GM12878 (cell line): ENCODE measurements around the gene MSANTD2. TPM values are rescaled to one million over a fixed set of nuclear protein-coding genes. Genes with fewer than 3 reads are reported as not detected.

Experiments
- BACH1 ChIP-seq: fragments of 450-650 bp; IDR thresholded peaks from 2 replicates; pipeline ENCODE4 v1.6.1; 2017; ENCODE audit warnings: mild to moderate bottlenecking, borderline replicate concordance
- BCL11A ChIP-seq: IDR thresholded peaks from 2 replicates; pipeline ENCODE4 v1.6.1; 2011; ENCODE audit warnings: low read depth, low read length
- BHLHE40 ChIP-seq, 2 experiments: fragments of 450-650 bp in 1 of 2; IDR thresholded peaks; 2 replicates each; pipeline ENCODE4 v1.6.1; 2011 to 2017; ENCODE audit warnings: low read depth in 2 of 2, borderline replicate concordance in 1 of 2, improper control_type of control experiment in 1 of 2, low read length in 1 of 2, mild to moderate bottlenecking in 1 of 2
- FOXK2 ChIP-seq: fragments of 450-650 bp; IDR thresholded peaks from 2 replicates; pipeline ENCODE4 v1.6.1; 2017; ENCODE audit warnings: mild to moderate bottlenecking, moderate library complexity
- IKZF1 ChIP-seq: fragments of 450-650 bp; conservative IDR thresholded peaks from 2 replicates; pipeline ENCODE4 v1.6.1; 2017; ENCODE audit warnings: antibody characterized with exemption, mild to moderate bottlenecking
- IKZF2 ChIP-seq, 2 experiments: fragments of 450-650 bp; IDR thresholded peaks; 2 replicates each; pipeline ENCODE4 v1.6.1; 2017; ENCODE audit warnings: mild to moderate bottlenecking in 2 of 2, moderate library complexity in 2 of 2
- JUNB ChIP-seq: IDR thresholded peaks from 2 replicates; pipeline ENCODE4 v1.6.1; 2016; ENCODE audit warnings: antibody characterized with exemption, mild to moderate bottlenecking
- LARP7 ChIP-seq: fragments of 450-650 bp; IDR thresholded peaks from 2 replicates; pipeline ENCODE4 v1.6.1; 2017; ENCODE audit warnings: mild to moderate bottlenecking
- MTA2 ChIP-seq: fragments of 450-650 bp; IDR thresholded peaks from 2 replicates; pipeline ENCODE4 v1.6.1; 2016; ENCODE audit warnings: low read depth, mild to moderate bottlenecking, moderate library complexity
- MXI1 ChIP-seq: fragments of 150-350 bp; IDR thresholded peaks from 2 replicates; pipeline ENCODE4 v1.6.1; 2011; ENCODE audit warnings: low read depth, mild to moderate bottlenecking, inconsistent platforms, low read length, improper control_type of control experiment
- NR2F1 ChIP-seq: fragments of 450-650 bp; conservative IDR thresholded peaks from 2 replicates; pipeline ENCODE4 v1.6.1; 2017; ENCODE audit warnings: mild to moderate bottlenecking
- RB1 ChIP-seq: fragments of 450-650 bp; formaldehyde crosslinking; IDR thresholded peaks from 2 replicates; pipeline ENCODE4 v1.6.1; 2017; ENCODE audit warnings: mild to moderate bottlenecking, borderline replicate concordance
- RUNX3 ChIP-seq: IDR thresholded peaks from 2 replicates; pipeline ENCODE4 v1.6.1; 2012; ENCODE audit warnings: low read length, inconsistent platforms
- SPI1 ChIP-seq: IDR thresholded peaks from 2 replicates; pipeline ENCODE4 v1.6.1; 2011; ENCODE audit warnings: low read depth, mild to moderate bottlenecking, low read length, moderate library complexity, borderline replicate concordance; ENCODE audit not compliant: insufficient read depth
- SUZ12 ChIP-seq: fragments of 200-600 bp; sonication (generic); IDR thresholded peaks from one replicate; pipeline ENCODE4 v1.6.1; 2018; ENCODE audit warnings: antibody characterized with exemption, mild to moderate bottlenecking; ENCODE audit not compliant: unreplicated experiment
- ZNF384 ChIP-seq: IDR thresholded peaks from 2 replicates; pipeline ENCODE4 v1.6.1; 2012; ENCODE audit warnings: low read depth, mild to moderate bottlenecking, low read length, improper control_type of control experiment, borderline replicate concordance
- polyA plus RNA-seq, 11 experiments: library from polyadenylated mRNA; depleted of rRNA in 4 of 11; unstranded in 6 of 11; stranded (reverse) in 5 of 11; fragments of >200 nt; fragmentation: Nextera tagmentation in 4 of 11; fragmentation: Illumina TruSeq in 1 of 11; extraction: Ambion mirVana in 4 of 11; extraction: Trizol in 1 of 11; gene quantifications; 1 replicate in 1 of 11; 2 replicates in 10 of 11; pipeline versions ENCODE4 v1.2.1 to v1.2.3, GENCODE V29; 2011 to 2016; ENCODE audit warnings: inconsistent platforms in 2 of 11, missing spikeins in 2 of 11, low read depth in 1 of 11
- total RNA-seq, 4 experiments: library from RNA; depleted of rRNA in 3 of 4; stranded (reverse); fragments of >200 nt in 3 of 4; fragmentation: Illumina TruSeq in 1 of 4; extraction: Trizol in 1 of 4; gene quantifications; 2 replicates each; pipeline versions ENCODE4 v1.2.1 to v1.2.3, GENCODE V29; 2013 to 2021
- TF ChIP-seq, protein P1 (sequence below): fragments of 450-650 bp; IDR thresholded peaks from 2 replicates; pipeline ENCODE4 v1.6.1; 2017; ENCODE audit warnings: low read depth, mild to moderate bottlenecking, moderate library complexity

Gene MSANTD2
- total and polyA plus RNA-seq, 10 of the 15 experiments (the other 5 are each of a cell fraction or from before 2014, with no cell fraction given) = 3.0 to 12.4 (median 8.0) TPM

DNA sequence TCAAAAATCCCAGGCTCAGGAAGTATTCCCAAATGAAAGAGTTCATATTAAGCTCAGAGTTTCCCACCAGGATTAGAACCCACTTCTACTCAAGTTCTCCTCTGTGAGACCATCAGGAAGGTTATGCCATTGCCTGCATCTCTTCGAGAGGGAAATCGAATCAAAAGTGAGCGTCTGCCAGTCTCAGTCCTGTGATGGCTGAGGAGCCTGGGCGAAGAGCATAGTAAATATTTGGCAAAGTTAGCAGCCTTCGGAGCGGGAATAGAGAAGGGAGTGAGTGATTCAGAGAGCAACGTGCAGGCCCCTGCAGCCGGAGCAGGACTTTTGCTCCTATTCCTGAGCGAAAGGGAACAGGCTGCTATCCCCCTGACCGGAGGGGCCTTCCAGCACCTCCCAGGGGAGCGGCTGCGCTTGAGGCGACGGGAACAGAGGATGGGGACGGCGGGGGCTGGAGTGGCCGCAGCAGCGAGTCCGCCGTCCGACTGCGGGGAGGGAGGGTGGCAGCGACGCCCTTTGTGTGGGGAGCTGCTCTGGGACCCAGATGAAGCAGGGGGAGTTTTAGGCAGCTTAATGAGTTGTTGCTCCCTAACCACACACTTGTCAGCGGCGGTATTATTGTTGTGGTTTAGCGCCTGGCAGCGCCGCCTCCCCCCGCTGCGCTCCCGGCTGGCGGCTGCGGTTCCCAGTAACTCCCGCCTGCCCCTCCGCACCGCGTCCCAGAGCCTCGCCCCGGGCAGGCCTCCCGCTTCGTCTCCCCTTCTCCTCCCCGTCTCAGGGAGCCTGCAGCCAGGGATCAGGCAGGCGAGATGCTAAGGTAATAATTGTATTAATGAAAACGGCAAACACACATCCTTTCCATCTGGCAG is 82.2 kb downstream of the MSANTD2 start (continued):
- TF ChIP-seq MXI1 = peak; percentile 38; the same call in 1 of the 2 replicates
- TF ChIP-seq IKZF2 (IDR thresholded peaks at IDR 0.05) = peak; percentile 69 to 76
- TF ChIP-seq, protein P1, sequence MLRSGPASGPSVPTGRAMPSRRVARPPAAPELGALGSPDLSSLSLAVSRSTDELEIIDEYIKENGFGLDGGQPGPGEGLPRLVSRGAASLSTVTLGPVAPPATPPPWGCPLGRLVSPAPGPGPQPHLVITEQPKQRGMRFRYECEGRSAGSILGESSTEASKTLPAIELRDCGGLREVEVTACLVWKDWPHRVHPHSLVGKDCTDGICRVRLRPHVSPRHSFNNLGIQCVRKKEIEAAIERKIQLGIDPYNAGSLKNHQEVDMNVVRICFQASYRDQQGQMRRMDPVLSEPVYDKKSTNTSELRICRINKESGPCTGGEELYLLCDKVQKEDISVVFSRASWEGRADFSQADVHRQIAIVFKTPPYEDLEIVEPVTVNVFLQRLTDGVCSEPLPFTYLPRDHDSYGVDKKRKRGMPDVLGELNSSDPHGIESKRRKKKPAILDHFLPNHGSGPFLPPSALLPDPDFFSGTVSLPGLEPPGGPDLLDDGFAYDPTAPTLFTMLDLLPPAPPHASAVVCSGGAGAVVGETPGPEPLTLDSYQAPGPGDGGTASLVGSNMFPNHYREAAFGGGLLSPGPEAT = 0 out of 2 replicates have a peak, but pooled peaks have one; percentile 38
- TF ChIP-seq NR2F1 = peak; percentile 49
- no peak for TF ChIP-seq BACH1
- peak; percentile 20; the same call in 1 of the 2 replicates for TF ChIP-seq BCL11A
- peak in 1 of 2 experiments; percentile 31; a peak in 1 of 4 replicates for TF ChIP-seq BHLHE40 (IDR thresholded peaks at IDR 0.05; ENCODE audit: borderline replicate concordance in 1 of 2, low read depth in 2 of 2, low read length in 1 of 2)
- peak; percentile 65 for TF ChIP-seq RUNX3
- TF ChIP-seq SPI1 = no peak
- TF ChIP-seq SUZ12 = peak; percentile 48
- TF ChIP-seq FOXK2 = no peak
- 0 out of 2 replicates have a peak, but pooled peaks have one; percentile 28 for TF ChIP-seq RB1
- TF ChIP-seq JUNB = no peak
- TF ChIP-seq MTA2 = peak; percentile 70
- TF ChIP-seq LARP7 = 0 out of 2 replicates have a peak, but pooled peaks have one; percentile 22
- TF ChIP-seq ZNF384 = no peak
- peak; percentile 90 for TF ChIP-seq IKZF1
